ENCODE results near the gene RPP30. TPM values are rescaled to one million over a fixed set of nuclear protein-coding genes. Genes with fewer than 3 reads are reported as not detected.
A peak's percentile ranks its signal among the peaks of the same experiment; 100 is the strongest.

The RPP30 gene
- 10 to 100 TPM; 28.1 to 50.3 (median 33.3) TPM for total RNA-seq

DNA sequence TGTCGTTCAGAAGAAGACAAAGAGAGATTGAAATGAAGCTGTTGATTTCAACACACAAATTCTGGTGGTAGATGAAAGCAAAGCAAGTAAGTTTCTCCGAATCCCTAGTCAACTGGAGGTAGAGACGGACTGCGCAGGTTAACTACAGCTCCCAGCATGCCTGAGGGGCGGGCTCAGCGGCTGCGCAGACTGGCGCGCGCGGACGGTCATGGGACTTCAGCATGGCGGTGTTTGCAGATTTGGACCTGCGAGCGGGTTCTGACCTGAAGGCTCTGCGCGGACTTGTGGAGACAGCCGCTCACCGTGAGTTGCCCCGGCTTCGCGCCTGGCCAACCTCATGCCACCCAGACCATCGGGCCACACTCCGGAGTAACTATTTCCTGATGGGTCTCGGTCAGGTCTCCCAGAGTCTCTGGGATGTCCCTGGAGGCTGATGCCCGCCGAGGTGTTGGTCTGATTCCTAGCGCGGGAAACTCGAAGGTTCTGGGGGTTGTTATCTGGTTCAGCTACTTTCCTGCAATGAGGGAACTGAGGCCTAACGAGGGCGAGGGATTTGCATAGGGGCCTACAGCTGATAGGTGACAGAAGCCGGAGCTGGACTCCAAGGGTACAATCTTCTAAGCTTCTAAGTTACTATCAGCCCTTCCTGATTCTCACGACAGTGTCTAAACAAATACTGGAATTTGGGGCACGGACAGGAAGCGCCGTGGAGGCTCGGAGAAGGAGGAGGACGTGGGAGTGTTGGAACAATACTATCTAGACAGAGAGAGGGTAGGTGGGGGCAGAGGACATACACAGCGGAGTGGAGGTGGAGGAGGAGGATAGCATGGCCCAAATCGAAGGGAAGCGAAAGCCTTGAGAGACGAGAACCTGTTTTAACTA lies at the start of gene RPP30:
RPP30 (plus strand) TSS at position 209 of the 882 bp plus-strand sequence; CDS start at position 222, 13 bp downstream.
- Histone ChIP-seq H3K27ac (peak within 1 kb of the TSS in 1 of 2 donors; percentile 57), H3K4me3 (peak within 1 kb of the TSS; percentile 59 to 93 (median 75)), H3K4me1 (replicated peaks in 1 of 2) (peaks cover 4 to 7% of the 10 kb centered on the region in 2 donors)
- peak; percentile 97 to 99 (median 98) for ATAC-seq (replicated peaks in 6 of 8)
- in situ Hi-C loops (cut with MboI; ENCODE audit: low pct_unique_long_range_greater_than_20kb in 2 of 9, low sequenced_read_pairs in 9 of 9, unreplicated experiment in 9 of 9), result loop anchor here in 3 of 9 experiments (25.0 kb wide), 3 partner anchors 110 to 1085 kb away; no protein-coding TSS in a partner anchor
- 0 to 29% (median 2%) methylated on average over 2 to 25 of the region's 43 CpGs; no CpG with 5 or more reads in 1 of the 10 experiments for WGBS, 10 experiments

DNA sequence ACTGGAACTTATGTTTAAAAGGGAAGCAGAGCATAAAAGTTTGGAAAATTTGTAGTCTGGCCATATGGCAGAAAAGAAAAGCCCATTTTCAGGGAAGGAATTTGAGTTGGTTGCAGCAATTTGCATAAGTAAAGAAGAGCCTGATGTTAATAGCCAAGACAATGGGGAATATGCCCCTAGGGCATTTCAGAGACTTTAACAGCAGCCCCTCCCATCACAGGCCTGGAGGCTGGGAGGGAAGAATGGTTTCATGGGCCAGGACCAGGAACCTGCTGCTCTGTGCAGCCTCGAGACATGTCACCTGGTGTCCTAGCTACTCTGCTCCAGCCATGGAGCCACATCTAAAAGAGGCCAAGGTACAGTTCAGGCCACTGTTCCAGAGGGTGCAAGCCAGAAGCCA lies 49.3 kb upstream of the RPP30 start:
- Histone ChIP-seq H3K4me3 (no peak overlapping the region), H3K4me1 (replicated peaks in 1 of 2) (no peaks in the 10 kb centered on the region), H3K27ac (no peak overlapping the region)
- 20% methylated on average over 1 of the region's 1 CpG; no CpG with 5 or more reads in 9 of the 10 experiments for WGBS, 10 experiments
- in situ Hi-C loops (cut with MboI; ENCODE audit: low pct_unique_long_range_greater_than_20kb in 2 of 9, low sequenced_read_pairs in 9 of 9, unreplicated experiment in 9 of 9), result no loop called here
- peak in 3 of 8 experiments; percentile 51 to 71 (median 54) for ATAC-seq (replicated peaks in 6 of 8)

GRCh38 chr10:90832111-90832510 lies 39.7 kb upstream of the RPP30 start:
- no peaks in the 10 kb centered on the region for H3K4me1 ChIP-seq (replicated peaks in 1 of 2)
- in situ Hi-C loops (cut with MboI; ENCODE audit: low pct_unique_long_range_greater_than_20kb in 2 of 9, low sequenced_read_pairs in 9 of 9, unreplicated experiment in 9 of 9), result loop anchor here in 1 of 9 experiments (25.0 kb wide), 1 partner anchor 1020 kb away; no protein-coding TSS in a partner anchor
- H3K27ac ChIP-seq, result no peak overlapping the region
- ATAC-seq (replicated peaks in 6 of 8), result no peak
- 80 to 96% methylated on average over 5 of the region's 17 CpGs; no CpG with 5 or more reads in 8 of the 10 experiments for WGBS, 10 experiments
- H3K4me3 ChIP-seq, result no peak overlapping the region

DNA sequence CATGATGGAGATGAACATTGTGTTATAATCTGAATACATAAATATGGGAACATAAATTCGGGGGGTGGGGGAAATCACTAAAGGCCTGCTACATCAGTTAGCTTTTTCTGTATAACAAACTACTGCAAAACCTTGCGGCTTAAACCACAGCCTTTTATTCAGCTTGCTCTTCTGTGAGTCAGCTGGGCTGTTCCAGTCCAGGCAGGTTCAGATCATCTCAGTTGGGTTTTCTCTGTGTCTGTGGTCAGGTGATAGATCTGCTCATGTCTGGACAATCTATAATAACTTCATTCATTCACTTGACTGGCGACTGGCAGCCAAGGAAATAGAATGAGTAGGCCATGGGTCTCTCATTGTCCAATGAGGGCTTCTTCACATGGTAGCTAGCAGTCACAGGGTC lies 37.4 kb upstream of the RPP30 start:
- H3K27ac ChIP-seq, result no peak overlapping the region
- no peak for ATAC-seq (replicated peaks in 6 of 8)
- H3K4me3 ChIP-seq, result no peak overlapping the region
- 0 to 100% (median 68%) methylated on average over 1 to 3 of the region's 3 CpGs; no CpG with 5 or more reads in 1 of the 10 experiments for WGBS, 10 experiments
- H3K4me1 ChIP-seq (replicated peaks in 1 of 2), result no peaks in the 10 kb centered on the region
- in situ Hi-C loops (cut with MboI; ENCODE audit: low pct_unique_long_range_greater_than_20kb in 2 of 9, low sequenced_read_pairs in 9 of 9, unreplicated experiment in 9 of 9), result loop anchor here in 1 of 9 experiments (25.0 kb wide), 1 partner anchor 1022 kb away; no protein-coding TSS in a partner anchor

- H3K4me3 ChIP-seq, result no peak overlapping the region
- no peak overlapping the region for H3K27ac ChIP-seq
- in situ Hi-C loops (cut with MboI; ENCODE audit: low pct_unique_long_range_greater_than_20kb in 2 of 9, low sequenced_read_pairs in 9 of 9, unreplicated experiment in 9 of 9), result loop anchor here in 1 of 9 experiments (25.0 kb wide), 1 partner anchor 1025 kb away; no protein-coding TSS in a partner anchor
- WGBS, 10 experiments, result 0 to 100% (median 73%) methylated on average over 1 of the region's 1 CpG; no CpG with 5 or more reads in 4 of the 10 experiments
- no peak for ATAC-seq (replicated peaks in 6 of 8)
- no peaks in the 10 kb centered on the region for H3K4me1 ChIP-seq (replicated peaks in 1 of 2)
Measured at GRCh38 chr10:90837486-90837885, 34.3 kb upstream of the RPP30 start.

- WGBS, 10 experiments, result 0 to 100% (median 81%) methylated on average over 1 of the region's 1 CpG; no CpG with 5 or more reads in 4 of the 10 experiments
- Histone ChIP-seq H3K4me3 (no peak overlapping the region), H3K27ac (no peak overlapping the region), H3K4me1 (replicated peaks in 1 of 2) (no peaks in the 10 kb centered on the region)
- no peak for ATAC-seq (replicated peaks in 6 of 8)
- in situ Hi-C loops (cut with MboI; ENCODE audit: low pct_unique_long_range_greater_than_20kb in 2 of 9, low sequenced_read_pairs in 9 of 9, unreplicated experiment in 9 of 9), result loop anchor here in 1 of 9 experiments (25.0 kb wide), 1 partner anchor 1030 kb away; no protein-coding TSS in a partner anchor
Measured at GRCh38 chr10:90842725-90843124, 29.0 kb upstream of the RPP30 start.

GRCh38 chr10:90845726-90846125 lies 26.0 kb upstream of the RPP30 start:
- in situ Hi-C loops (cut with MboI; ENCODE audit: low pct_unique_long_range_greater_than_20kb in 2 of 9, low sequenced_read_pairs in 9 of 9, unreplicated experiment in 9 of 9), result loop anchor here in 1 of 9 experiments (25.0 kb wide), 1 partner anchor 1033 kb away; no protein-coding TSS in a partner anchor
- H3K4me3 ChIP-seq, result no peak overlapping the region
- no peak overlapping the region for H3K27ac ChIP-seq
- H3K4me1 ChIP-seq (replicated peaks in 1 of 2), result no peaks in the 10 kb centered on the region
- ATAC-seq (replicated peaks in 6 of 8), result no peak
- 0 to 100% (median 64%) methylated on average over 1 to 3 of the region's 3 CpGs; no CpG with 5 or more reads in 2 of the 10 experiments for WGBS, 10 experiments

DNA sequence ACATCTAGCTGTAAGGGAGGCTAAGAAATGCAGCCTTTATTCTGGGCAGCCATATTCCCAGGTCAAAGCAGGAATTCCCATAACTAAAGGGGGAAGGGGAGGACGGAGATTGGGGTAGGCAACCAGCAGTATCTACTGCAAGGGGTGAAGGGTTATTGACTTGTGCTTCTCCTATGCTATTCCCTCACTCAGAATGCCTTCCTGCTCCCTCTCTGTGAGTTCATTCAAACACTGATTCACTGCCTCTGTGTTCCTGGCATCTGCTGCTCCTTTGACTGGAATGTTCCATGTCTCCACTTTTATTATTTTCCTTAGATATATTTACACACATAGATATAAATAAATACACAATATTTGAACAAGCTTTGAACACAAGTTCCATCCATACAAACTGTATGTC lies 25.0 kb upstream of the RPP30 start:
- WGBS, 10 experiments, result 40 to 83% (median 73%) methylated on average over 1 of the region's 1 CpG; no CpG with 5 or more reads in 4 of the 10 experiments
- ATAC-seq (replicated peaks in 6 of 8), result no peak
- in situ Hi-C loops (cut with MboI; ENCODE audit: low pct_unique_long_range_greater_than_20kb in 2 of 9, low sequenced_read_pairs in 9 of 9, unreplicated experiment in 9 of 9), result loop anchor here in 1 of 9 experiments (25.0 kb wide), 1 partner anchor 1034 kb away; no protein-coding TSS in a partner anchor
- Histone ChIP-seq H3K4me1 (replicated peaks in 1 of 2) (no peaks in the 10 kb centered on the region), H3K27ac (no peak overlapping the region), H3K4me3 (no peak overlapping the region)

GRCh38 chr10:90847436-90847835 lies 24.3 kb upstream of the RPP30 start:
- in situ Hi-C loops (cut with MboI; ENCODE audit: low pct_unique_long_range_greater_than_20kb in 2 of 9, low sequenced_read_pairs in 9 of 9, unreplicated experiment in 9 of 9), result loop anchor here in 1 of 9 experiments (25.0 kb wide), 1 partner anchor 1035 kb away; no protein-coding TSS in a partner anchor
- no peak overlapping the region for H3K4me3 ChIP-seq
- 0 to 92% (median 80%) methylated on average over 1 of the region's 1 CpG; no CpG with 5 or more reads in 3 of the 10 experiments for WGBS, 10 experiments
- ATAC-seq (replicated peaks in 6 of 8), result peak in 3 of 8 experiments; percentile 48 to 77 (median 49)
- H3K4me1 ChIP-seq (replicated peaks in 1 of 2), result no peaks in the 10 kb centered on the region
- H3K27ac ChIP-seq, result no peak overlapping the region

GRCh38 chr10:90849956-90850749 lies 21.6 kb upstream of the RPP30 start:
- Histone ChIP-seq H3K27ac (no peak overlapping the region), H3K4me3 (no peak overlapping the region), H3K4me1 (replicated peaks in 1 of 2) (no peaks in the 10 kb centered on the region)
- WGBS, 10 experiments, result 0 to 100% (median 66%) methylated on average over 1 of the region's 1 CpG
- in situ Hi-C loops (cut with MboI; ENCODE audit: low pct_unique_long_range_greater_than_20kb in 2 of 9, low sequenced_read_pairs in 9 of 9, unreplicated experiment in 9 of 9), result loop anchor here in 4 of 9 experiments (25.0 kb wide), 4 partner anchors 88 to 1063 kb away; no protein-coding TSS in a partner anchor
- no peak for ATAC-seq (replicated peaks in 6 of 8)

- in situ Hi-C loops (cut with MboI; ENCODE audit: low pct_unique_long_range_greater_than_20kb in 2 of 9, low sequenced_read_pairs in 9 of 9, unreplicated experiment in 9 of 9), result loop anchor here in 3 of 9 experiments (25.0 kb wide), 3 partner anchors 93 to 1068 kb away; no protein-coding TSS in a partner anchor
- ATAC-seq (replicated peaks in 6 of 8), result no peak
- no peaks in the 10 kb centered on the region for H3K4me1 ChIP-seq (replicated peaks in 1 of 2)
- no peak overlapping the region for H3K27ac ChIP-seq
- peak overlapping the region in 1 of 5 donors; percentile 68 for H3K4me3 ChIP-seq
- WGBS, 10 experiments, result 5 to 80% (median 47%) methylated on average over 1 to 3 of the region's 3 CpGs
Measured at GRCh38 chr10:90855126-90855525, 16.6 kb upstream of the RPP30 start.

GRCh38 chr10:90856261-90856660 lies 15.5 kb upstream of the RPP30 start:
- Histone ChIP-seq H3K4me1 (replicated peaks in 1 of 2) (no peaks in the 10 kb centered on the region), H3K4me3 (peak overlapping the region in 2 of 5 donors; percentile 68 to 88), H3K27ac (no peak overlapping the region)
- WGBS, 10 experiments, result 22 to 100% (median 76%) methylated on average over 1 to 3 of the region's 3 CpGs; no CpG with 5 or more reads in 2 of the 10 experiments
- in situ Hi-C loops (cut with MboI; ENCODE audit: low pct_unique_long_range_greater_than_20kb in 2 of 9, low sequenced_read_pairs in 9 of 9, unreplicated experiment in 9 of 9), result loop anchor here in 3 of 9 experiments (25.0 kb wide), 3 partner anchors 94 to 1069 kb away; no protein-coding TSS in a partner anchor
- ATAC-seq (replicated peaks in 6 of 8), result no peak

All from motor neuron (in vitro differentiated cells).